PC-9 (cell line): ENCODE data around the gene CDC123.

Source experiments
- EZH2 ChIP-seq: fragments of 200-600 bp; sonication (generic); IDR thresholded peaks from 2 replicates; pipeline ENCODE4 v1.8.0; 2017; ENCODE audit warnings: antibody characterized with exemption, low read depth
- TF ChIP-seq, protein P1 (sequence below): fragments of 200-600 bp; sonication (generic); conservative IDR thresholded peaks from 2 replicates; pipeline ENCODE4 v1.6.1; 2017; ENCODE audit warnings: mixed run types, antibody characterized with exemption, mild to moderate bottlenecking, moderate library complexity

DNA sequence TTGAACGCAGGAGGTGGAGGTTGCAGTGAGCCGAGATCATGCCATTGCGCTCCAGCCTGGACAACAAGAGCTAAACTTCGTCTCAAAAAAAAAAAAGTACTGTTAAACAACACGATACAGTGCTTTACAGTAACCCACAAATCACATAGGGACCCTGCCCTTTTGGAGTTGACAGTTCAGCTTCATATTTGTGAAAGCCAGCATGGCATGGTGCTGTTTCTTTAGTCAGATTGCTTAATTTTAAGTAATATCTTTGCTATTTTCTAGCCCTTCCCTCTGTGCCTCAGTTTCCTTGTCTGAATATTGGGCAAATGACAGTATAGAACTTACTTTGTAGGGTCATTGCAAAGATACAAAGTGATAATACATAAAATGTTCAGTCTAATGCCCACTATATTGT lies 4.9 kb downstream of the CDC123 start:
- TF ChIP-seq, protein P1, sequence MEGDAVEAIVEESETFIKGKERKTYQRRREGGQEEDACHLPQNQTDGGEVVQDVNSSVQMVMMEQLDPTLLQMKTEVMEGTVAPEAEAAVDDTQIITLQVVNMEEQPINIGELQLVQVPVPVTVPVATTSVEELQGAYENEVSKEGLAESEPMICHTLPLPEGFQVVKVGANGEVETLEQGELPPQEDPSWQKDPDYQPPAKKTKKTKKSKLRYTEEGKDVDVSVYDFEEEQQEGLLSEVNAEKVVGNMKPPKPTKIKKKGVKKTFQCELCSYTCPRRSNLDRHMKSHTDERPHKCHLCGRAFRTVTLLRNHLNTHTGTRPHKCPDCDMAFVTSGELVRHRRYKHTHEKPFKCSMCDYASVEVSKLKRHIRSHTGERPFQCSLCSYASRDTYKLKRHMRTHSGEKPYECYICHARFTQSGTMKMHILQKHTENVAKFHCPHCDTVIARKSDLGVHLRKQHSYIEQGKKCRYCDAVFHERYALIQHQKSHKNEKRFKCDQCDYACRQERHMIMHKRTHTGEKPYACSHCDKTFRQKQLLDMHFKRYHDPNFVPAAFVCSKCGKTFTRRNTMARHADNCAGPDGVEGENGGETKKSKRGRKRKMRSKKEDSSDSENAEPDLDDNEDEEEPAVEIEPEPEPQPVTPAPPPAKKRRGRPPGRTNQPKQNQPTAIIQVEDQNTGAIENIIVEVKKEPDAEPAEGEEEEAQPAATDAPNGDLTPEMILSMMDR, result no peak
- TF ChIP-seq EZH2, result no peak
